Mesenchymal stem cell (in vitro differentiated cells and primary cell): ENCODE measurements around the gene MRPL55.

Experiments used
- DNase-seq: peaks from one replicate; pipeline ENCODE4 v3.0.0-alpha.2; 2013
- H2AFZ ChIP-seq: one replicate; pipeline ENCODE4 v1.6.1; 2013; ENCODE audit warnings: low read depth, mild to moderate bottlenecking, control low read depth, inconsistent platforms, low read length, moderate library complexity
- H2AK5ac ChIP-seq: 2 replicates; pipeline ENCODE4 v1.6.1; 2013; ENCODE audit warnings: low read length, moderate library complexity, mild to moderate bottlenecking, inconsistent platforms; ENCODE audit not compliant: severe bottlenecking
- H2BK120ac ChIP-seq: one replicate; pipeline ENCODE4 v1.6.1; 2013; ENCODE audit warnings: low read depth, mild to moderate bottlenecking, inconsistent platforms, low read length, moderate library complexity
- H2BK12ac ChIP-seq, 2 experiments: one replicate each; pipeline ENCODE4 v1.6.1; 2013; ENCODE audit warnings: inconsistent platforms in 2 of 2, low read length in 2 of 2, mild to moderate bottlenecking in 2 of 2, moderate library complexity in 2 of 2, control low read depth in 1 of 2
- H2BK15ac ChIP-seq: one replicate; pipeline ENCODE4 v1.6.1; 2013; ENCODE audit warnings: mild to moderate bottlenecking, low read depth, inconsistent platforms; ENCODE audit not compliant: poor library complexity, severe bottlenecking
- H2BK5ac ChIP-seq: 2 replicates; pipeline ENCODE4 v1.6.1; 2013; ENCODE audit warnings: low read depth, mild to moderate bottlenecking, low read length, control low read depth, inconsistent platforms; ENCODE audit not compliant: poor library complexity, severe bottlenecking
- H3K14ac ChIP-seq, 2 experiments: one replicate each; pipeline ENCODE4 v1.6.1; 2013; ENCODE audit warnings: inconsistent platforms in 2 of 2, low read length in 2 of 2, control low read depth in 1 of 2, mild to moderate bottlenecking in 1 of 2, moderate library complexity in 1 of 2
- H3K18ac ChIP-seq, 2 experiments: one replicate each; pipeline ENCODE4 v1.6.1; 2013; ENCODE audit warnings: inconsistent platforms in 2 of 2, low read length in 2 of 2, control low read depth in 1 of 2, low read depth in 1 of 2, mild to moderate bottlenecking in 1 of 2
- H3K23ac ChIP-seq, 2 experiments: one replicate each; pipeline ENCODE4 v1.6.1; 2013; ENCODE audit warnings: inconsistent platforms in 2 of 2, low read length in 2 of 2, mild to moderate bottlenecking in 2 of 2, moderate library complexity in 2 of 2, control low read depth in 1 of 2
- H3K27ac ChIP-seq: 2 replicates; pipeline ENCODE4 v1.5.1; 2013; ENCODE audit warnings: mild to moderate bottlenecking, moderate library complexity, low read length, control low read depth, inconsistent platforms; ENCODE audit not compliant: poor library complexity, severe bottlenecking
- H3K27me3 ChIP-seq, 2 experiments: 2 replicates each; pipeline versions ENCODE4 v1.6.1 to v1.7.0; 2013; ENCODE audit warnings: low read length in 2 of 2, mild to moderate bottlenecking in 2 of 2, moderate library complexity in 2 of 2, control low read depth in 1 of 2, inconsistent platforms in 1 of 2; ENCODE audit not compliant: control insufficient read depth in 1 of 2, insufficient read depth in 1 of 2
- H3K36me3 ChIP-seq, 2 experiments: 2 replicates each; pipeline versions ENCODE4 v1.6.1 to v1.7.0; 2013; ENCODE audit warnings: low read length in 2 of 2, control low read depth in 1 of 2, inconsistent platforms in 1 of 2, low read depth in 1 of 2, mild to moderate bottlenecking in 1 of 2; ENCODE audit not compliant: insufficient read depth in 2 of 2, control insufficient read depth in 1 of 2
- H3K4ac ChIP-seq, 2 experiments: one replicate each; pipeline ENCODE4 v1.6.1; 2013; ENCODE audit warnings: inconsistent platforms in 2 of 2, low read length in 2 of 2, mild to moderate bottlenecking in 2 of 2, moderate library complexity in 2 of 2, control low read depth in 1 of 2, low read depth in 1 of 2
- H3K4me1 ChIP-seq: 2 replicates; pipeline ENCODE4 v1.6.1; 2013; ENCODE audit warnings: low read depth, low read length, control low read depth; ENCODE audit not compliant: control insufficient read depth, insufficient read depth
- H3K4me2 ChIP-seq: 2 replicates; pipeline ENCODE4 v1.6.1; 2013; ENCODE audit warnings: low read length, mild to moderate bottlenecking, inconsistent platforms; ENCODE audit not compliant: poor library complexity, severe bottlenecking
- H3K4me3 ChIP-seq, 2 experiments: 2 replicates each; pipeline versions ENCODE4 v1.5.1 to v1.7.0; 2013; ENCODE audit warnings: low read length in 2 of 2, mild to moderate bottlenecking in 2 of 2, control low read depth in 1 of 2, low read depth in 1 of 2; ENCODE audit not compliant: insufficient read depth in 1 of 2
- H3K79me1 ChIP-seq: replicated peaks from 2 replicates; pipeline ENCODE4 v1.6.1; 2013; ENCODE audit warnings: mild to moderate bottlenecking, control low read depth, low read length, inconsistent platforms; ENCODE audit not compliant: poor library complexity, severe bottlenecking
- H3K9ac ChIP-seq: 2 replicates; pipeline ENCODE4 v1.7.0; 2013; ENCODE audit warnings: mild to moderate bottlenecking, low read length, moderate library complexity
- H3K9me3 ChIP-seq: 2 replicates; pipeline ENCODE4 v1.7.0; 2013; ENCODE audit warnings: mild to moderate bottlenecking, low read length; ENCODE audit not compliant: control insufficient read depth
- H4K8ac ChIP-seq: one replicate; pipeline ENCODE4 v1.6.1; 2013; ENCODE audit warnings: inconsistent platforms, mild to moderate bottlenecking, low read length, moderate library complexity
- H4K91ac ChIP-seq: one replicate; pipeline ENCODE4 v1.6.1; 2013; ENCODE audit warnings: mild to moderate bottlenecking, low read length, inconsistent platforms
- WGBS: methylation state at CpG from one replicate; pipeline ENCODE4 v1.1.7; 2013; ENCODE audit warnings: mixed read lengths; 5-methylcytosine and 5-hydroxymethylcytosine counted together

Gene MRPL55

DNA sequence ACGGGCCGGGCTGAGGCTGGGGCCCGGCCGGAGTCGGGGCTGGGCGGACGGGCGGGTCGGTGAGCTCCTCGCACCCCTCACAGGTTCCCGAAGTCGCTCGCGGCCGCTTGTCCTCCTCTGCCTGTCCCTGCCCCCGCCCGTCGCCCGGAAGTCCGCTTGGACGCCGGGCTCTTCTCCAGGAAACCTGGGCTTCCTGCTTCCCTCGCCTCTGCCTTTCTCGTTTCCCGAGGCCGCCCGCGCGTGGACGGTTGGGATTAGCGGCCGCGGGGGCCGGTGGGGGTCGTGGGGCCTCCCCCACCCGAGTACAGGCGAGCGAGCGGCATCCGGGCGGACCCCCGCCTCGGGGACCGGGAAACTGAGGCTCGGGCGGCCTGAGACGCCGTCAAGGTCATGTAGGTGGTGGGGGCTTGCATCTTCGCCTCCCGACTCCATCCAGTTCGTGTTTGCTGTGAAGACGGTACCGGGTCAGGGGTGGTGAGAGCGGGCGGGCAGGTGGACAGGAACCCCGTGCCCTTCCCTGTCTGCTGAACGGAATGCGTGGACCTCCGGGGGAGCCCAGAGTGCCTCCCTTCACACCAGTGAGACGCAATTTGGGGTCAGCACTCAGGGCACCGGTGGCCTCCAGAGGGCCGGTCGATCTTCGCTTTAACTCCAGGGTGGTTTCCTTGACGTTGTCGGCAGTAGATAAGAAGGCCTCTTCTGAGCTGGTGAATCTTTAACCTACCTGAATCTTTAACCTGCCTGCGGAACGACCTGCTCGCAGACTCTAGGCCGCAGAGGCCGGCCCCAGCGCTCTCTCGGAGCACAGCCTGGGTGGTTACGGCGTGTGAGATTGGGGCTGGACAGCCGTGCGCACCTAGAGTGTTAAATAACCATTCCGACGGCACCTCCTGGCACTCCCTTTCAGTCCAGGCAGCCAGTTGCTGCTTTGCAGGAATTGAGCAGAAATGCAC is 25.9 kb downstream of the MRPL55 start:
- Histone ChIP-seq H2BK12ac (peak overlapping the region; percentile 7 to 75), H3K4me2 (peak overlapping the region; percentile 85), H4K91ac (peak overlapping the region; percentile 99), H3K27ac (peak overlapping the region; percentile 69), H2AFZ (no peak overlapping the region), H3K14ac (peak overlapping the region; percentile 62 to 99), H2BK15ac (peak overlapping the region; percentile 82), H3K36me3 (peaks cover 11 to 13% of the 10 kb centered on the region in 2 experiments), H3K23ac (peak overlapping the region; percentile 1 to 95), H3K4me1 (peaks cover 38% of the 10 kb centered on the region), H3K4me3 (peak overlapping the region; percentile 95 to 96), H2BK5ac (peak overlapping the region; percentile 90), H3K9me3 (no peaks in the 10 kb centered on the region), H2AK5ac (peak overlapping the region; percentile 57), H3K4ac (peak overlapping the region; percentile 99 to 100), H4K8ac (peak overlapping the region; percentile 96), H3K18ac (peak overlapping the region; percentile 96 to 99), H3K9ac (peak overlapping the region; percentile 99), H3K27me3 (no peaks in the 10 kb centered on the region), H2BK120ac (peak overlapping the region; percentile 100), H3K79me1 (peaks cover 20% of the 10 kb centered on the region)
- under 1% methylated on average over 70 of the region's 79 CpGs for WGBS
- DNase-seq: peak; percentile 26

DNA sequence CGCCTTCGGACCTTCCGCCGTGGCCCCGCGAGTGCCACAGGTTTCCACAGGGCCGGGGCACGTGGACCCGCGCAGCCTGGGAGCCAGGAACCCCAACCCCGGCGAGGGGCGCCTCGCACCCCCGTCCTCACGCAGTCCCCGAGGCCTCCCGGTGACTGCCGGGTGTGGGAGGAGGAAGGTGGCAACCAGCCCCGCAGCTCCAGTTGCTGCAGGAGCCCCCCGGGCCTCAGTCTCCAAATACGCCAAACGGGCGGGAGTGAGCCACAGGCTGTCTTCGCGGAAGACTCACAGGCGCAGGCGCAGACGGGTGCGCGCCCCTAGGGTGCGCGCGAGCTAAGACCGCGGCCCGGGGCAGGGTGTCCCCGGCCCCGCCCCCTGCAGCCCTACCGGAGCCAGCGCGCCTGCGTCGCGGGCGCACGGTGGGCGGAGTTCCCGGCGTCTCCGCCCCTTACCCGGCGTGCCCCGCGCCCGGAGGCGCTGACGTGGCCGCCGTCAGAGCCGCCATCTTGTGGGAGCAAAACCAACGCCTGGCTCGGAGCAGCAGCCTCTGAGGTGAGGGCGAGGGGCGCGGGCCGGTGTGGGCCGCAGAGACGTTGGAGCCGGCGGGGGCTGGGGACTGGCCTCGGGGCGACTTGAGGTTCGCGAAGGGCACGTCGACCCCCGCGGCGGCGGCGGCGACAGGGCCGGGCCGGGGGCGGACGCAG is 26.7 kb downstream of the MRPL55 start, which contains the start of gene ARF1:
ARF1 (plus strand) TSS at position 495 of the 704 bp plus-strand sequence. CDS start 14,407 bp downstream, outside the sequence.
- DNase-seq: peak; percentile 87
- H2BK12ac ChIP-seq: peak within 1 kb of the TSS; percentile 7 to 75
- peak within 1 kb of the TSS; percentile 99 for H4K91ac ChIP-seq
- peak within 1 kb of the TSS; percentile 96 to 99 for H3K18ac ChIP-seq
- H2BK5ac ChIP-seq: peak within 1 kb of the TSS; percentile 90
- peaks cover 22% of the 10 kb centered on the region for H3K79me1 ChIP-seq
- under 1% methylated on average over 68 of the region's 87 CpGs for WGBS
- peak within 1 kb of the TSS; percentile 82 for H2BK15ac ChIP-seq
- peak within 1 kb of the TSS; percentile 67 to 99 for H3K14ac ChIP-seq
- peak within 1 kb of the TSS; percentile 100 for H2BK120ac ChIP-seq
- no peaks in the 10 kb centered on the region for H3K9me3 ChIP-seq
- peak within 1 kb of the TSS; percentile 99 for H3K9ac ChIP-seq
- peak within 1 kb of the TSS; percentile 57 for H2AK5ac ChIP-seq
- H3K36me3 ChIP-seq: peaks cover 9% of the 10 kb centered on the region in 2 experiments
- peak within 1 kb of the TSS; percentile 69 for H3K27ac ChIP-seq
- H2AFZ ChIP-seq: peak within 1 kb of the TSS; percentile 48
- H3K27me3 ChIP-seq: no peaks in the 10 kb centered on the region
- peak within 1 kb of the TSS; percentile 96 for H4K8ac ChIP-seq
- peaks cover 32% of the 10 kb centered on the region for H3K4me1 ChIP-seq
- peak within 1 kb of the TSS; percentile 99 to 100 for H3K4ac ChIP-seq
- peak within 1 kb of the TSS; percentile 1 to 95 for H3K23ac ChIP-seq
- H3K4me2 ChIP-seq: peak within 1 kb of the TSS; percentile 96
- H3K4me3 ChIP-seq: peak within 1 kb of the TSS; percentile 95 to 96

DNA sequence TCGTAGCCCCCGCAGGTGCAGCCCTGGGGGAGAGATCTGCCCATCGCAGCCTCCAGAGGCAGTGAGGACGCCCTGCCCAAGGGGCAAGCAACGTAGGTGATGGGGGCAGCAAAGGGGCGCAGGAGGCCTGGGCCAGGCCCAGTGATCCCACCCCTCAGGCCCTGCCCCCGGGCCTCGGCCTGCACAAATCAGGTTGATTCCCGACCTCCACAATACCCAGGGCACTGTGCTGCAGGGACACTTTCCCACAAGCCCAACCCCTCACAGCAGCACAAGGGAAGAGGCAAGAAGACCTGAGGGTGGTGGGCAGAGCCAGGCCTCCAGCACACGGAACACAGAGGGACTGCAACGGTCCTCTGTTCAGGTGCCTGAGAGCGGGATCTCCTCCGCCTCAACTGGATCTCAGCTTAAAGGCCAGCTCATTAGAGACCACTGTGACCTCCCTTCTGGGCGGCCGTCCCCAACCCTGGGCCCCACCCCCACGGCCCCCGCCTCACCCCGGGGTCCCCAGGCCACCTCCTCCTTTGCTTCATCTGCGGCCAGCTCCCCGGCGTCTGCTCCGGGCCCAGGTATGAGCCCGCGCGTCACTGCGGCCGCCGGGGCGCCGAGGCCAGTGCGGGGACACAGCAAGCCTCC is 27.4 kb downstream of the MRPL55 start:
- DNase-seq: peak; percentile 21

More for the DNA sequence above, 27.4 kb downstream of the MRPL55 start:
- Histone ChIP-seq H3K18ac (peak overlapping the region; percentile 87 to 94), H3K4ac (peak overlapping the region; percentile 90 to 94), H3K4me3 (peak overlapping the region; percentile 81 to 96), H4K91ac (peak overlapping the region; percentile 87), H3K14ac (peak overlapping the region; percentile 67 to 89), H2AFZ (peak overlapping the region; percentile 48), H3K9ac (peak overlapping the region; percentile 99), H2BK12ac (peak overlapping the region in 1 of 2 experiments; percentile 49), H3K9me3 (no peaks in the 10 kb centered on the region), H3K79me1 (peaks cover 23% of the 10 kb centered on the region), H3K27me3 (no peaks in the 10 kb centered on the region), H3K4me1 (peaks cover 30% of the 10 kb centered on the region), H2BK15ac (peak overlapping the region; percentile 50), H2AK5ac (no peak overlapping the region), H2BK5ac (no peak overlapping the region), H3K23ac (peak overlapping the region in 1 of 2 experiments; percentile 75), H3K27ac (no peak overlapping the region), H2BK120ac (peak overlapping the region; percentile 55), H4K8ac (peak overlapping the region; percentile 92), H3K36me3 (peaks cover 9% of the 10 kb centered on the region in 2 experiments), H3K4me2 (peak overlapping the region; percentile 96)
- WGBS: 15% methylated on average over 27 of the region's 31 CpGs
